Fibroblast of lung (primary cell): ENCODE measurements around the gene KAT7.

Source experiments
- CTCF ChIP-seq, 2 donors: IDR thresholded peaks in 1 of 2; conservative IDR thresholded peaks in 1 of 2; 1 replicate in 1 of 2; 2 replicates in 1 of 2; pipeline ENCODE4 v1.5.1; 2011 to 2012; ENCODE audit warnings: low read length in 2 of 2, control low read depth in 1 of 2, inconsistent platforms in 1 of 2, low read depth in 1 of 2, mild to moderate bottlenecking in 1 of 2
- EZH2 ChIP-seq: IDR thresholded peaks from 2 replicates; pipeline ENCODE4 v1.5.1; 2012; ENCODE audit warnings: low read length, control low read depth, mild to moderate bottlenecking; ENCODE audit errors: missing control alignments

- TF ChIP-seq CTCF (conservative IDR thresholded peaks at IDR 0.05 in 1 of 2, IDR thresholded peaks at IDR 0.05 in 1 of 2; ENCODE audit: low read depth in 1 of 2, low read length in 2 of 2) (no peak), EZH2 (no peak)
Observed at GRCh38 chr17:49830605-49831004, 42.1 kb downstream of the KAT7 start.
